ENCODE data around the gene B4GALT3.

Gene B4GALT3

GRCh38 chr1:161206411-161207140, 29.3 kb upstream of the B4GALT3 start:
- no peak for DNase-seq (ENCODE audit: low read depth in 2 of 2, low spot score in 1 of 2)

DNA sequence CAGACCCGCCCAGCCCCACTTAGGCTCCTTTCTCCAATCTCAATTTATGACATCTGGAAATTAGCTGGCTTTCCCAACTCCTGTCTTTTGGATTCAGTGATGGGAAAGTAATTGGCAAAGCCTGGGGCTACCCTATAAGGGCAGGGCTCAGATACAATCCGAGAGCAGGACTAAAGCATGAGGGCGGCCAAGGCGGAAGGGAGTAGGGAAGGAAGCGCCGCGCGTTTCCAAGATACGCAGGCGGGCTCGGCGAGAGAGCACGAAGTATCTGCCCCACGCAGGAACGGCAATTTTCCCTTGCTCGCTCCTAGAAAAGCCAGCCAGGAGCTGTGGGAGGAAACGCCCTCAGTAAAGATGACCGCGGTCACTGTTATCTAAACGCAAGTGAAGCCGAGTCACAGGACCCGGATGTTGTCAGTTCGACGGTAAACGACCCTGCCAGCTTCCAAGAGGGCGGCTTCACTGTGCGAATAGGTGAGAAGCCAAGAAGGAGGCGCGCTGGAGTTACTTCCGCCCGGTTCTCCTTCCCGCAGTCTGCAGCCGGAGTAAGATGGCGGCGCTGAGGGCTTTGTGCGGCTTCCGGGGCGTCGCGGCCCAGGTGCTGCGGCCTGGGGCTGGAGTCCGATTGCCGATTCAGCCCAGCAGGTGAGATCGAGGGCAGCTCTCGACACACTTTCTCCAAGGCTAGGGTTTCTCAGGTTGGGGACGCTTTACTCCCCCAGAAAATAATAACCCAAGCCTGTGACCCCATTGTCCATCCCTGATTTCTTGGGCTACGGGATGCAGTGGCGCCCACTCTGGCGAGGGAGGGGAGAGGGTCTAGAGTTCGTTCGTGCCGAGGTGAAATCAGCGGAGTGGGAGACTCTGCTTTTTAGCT, 24.8 kb upstream of the B4GALT3 start, which contains the start of gene NDUFS2:
Gene NDUFS2 (plus strand): TSS at position 532 of the 877 bp plus-strand sequence. CDS start 19 bp downstream, at position 551.
- DNase-seq (ENCODE audit: low read depth in 2 of 2, low spot score in 1 of 2): peak; percentile 90 to 94

DNA sequence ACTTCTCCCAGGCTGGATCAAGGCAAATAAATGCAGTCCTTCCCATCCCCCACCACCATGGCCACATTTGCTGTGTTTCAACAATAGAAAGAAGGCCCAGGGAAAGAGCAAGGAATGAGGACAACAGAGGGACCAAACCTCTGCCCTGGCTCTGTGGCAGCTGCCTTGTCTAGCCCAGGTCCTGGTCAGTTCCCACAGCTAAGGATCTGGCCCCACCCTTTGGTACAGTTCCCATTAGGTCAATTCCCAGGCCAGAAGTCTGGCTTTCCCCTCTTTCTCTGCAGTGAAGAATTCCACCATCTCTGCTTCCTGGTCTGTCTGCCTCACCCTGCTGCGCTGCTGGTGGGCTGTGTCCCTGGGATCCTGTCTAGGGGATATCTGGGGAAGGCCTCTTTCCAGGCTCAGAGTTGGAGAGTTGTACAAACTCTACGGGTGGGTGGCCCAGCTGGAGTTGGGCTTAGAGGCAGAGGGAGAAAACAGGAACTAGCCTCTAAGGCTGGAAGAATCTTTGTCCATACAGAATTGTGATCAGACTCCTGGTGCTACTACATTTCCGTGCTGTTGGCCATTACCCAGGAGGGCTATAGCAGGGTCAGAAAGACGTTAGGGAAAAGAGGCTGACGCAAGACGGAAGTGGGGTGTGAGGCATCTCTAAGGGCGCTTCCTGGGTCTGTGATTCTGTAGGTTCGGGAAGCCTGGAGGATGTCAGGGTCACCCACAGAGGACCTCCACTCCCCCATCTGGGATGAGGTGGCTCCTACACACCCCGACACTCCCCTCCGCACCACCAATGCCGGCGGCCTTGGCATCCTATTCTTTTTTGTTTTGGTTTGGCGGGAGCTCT, 23.9 kb upstream of the B4GALT3 start:
- DNase-seq (ENCODE audit: low read depth in 2 of 2, low spot score in 1 of 2): no peak

DNA sequence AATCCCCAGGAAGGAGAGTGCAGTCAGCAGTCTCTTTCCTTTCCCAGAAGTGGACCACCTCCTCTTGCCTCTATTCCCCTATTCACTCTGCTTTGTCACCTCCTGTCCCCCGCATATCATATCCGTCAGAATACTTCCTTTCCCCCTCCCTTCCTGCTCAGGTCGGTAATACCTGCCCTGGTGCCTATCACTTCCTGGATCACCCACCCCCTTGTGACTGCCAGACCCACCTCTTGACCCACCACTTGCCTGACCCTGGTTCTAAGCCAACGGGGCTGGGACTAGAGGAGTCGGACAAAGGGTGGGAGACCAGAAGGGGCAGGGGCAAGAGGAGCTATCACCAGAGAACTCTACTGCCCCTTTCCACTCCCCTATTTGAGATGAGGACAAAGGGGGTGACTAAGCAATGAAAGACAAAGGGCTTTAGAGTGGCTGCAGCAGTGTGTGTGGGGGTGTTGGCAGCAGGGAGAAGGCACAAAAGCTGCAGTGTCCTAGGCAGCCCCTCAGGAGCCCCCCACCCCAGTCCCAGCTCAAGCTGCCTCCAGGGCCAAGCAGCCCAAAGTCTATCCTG, 23.2 kb upstream of the B4GALT3 start:
- DNase-seq (ENCODE audit: low read depth in 2 of 2, low spot score in 1 of 2): no peak

- DNase-seq (ENCODE audit: low read depth in 2 of 2, low spot score in 1 of 2): no peak
These were observed 22.3 kb upstream of the B4GALT3 start for GRCh38 chr1:161199506-161200139.

DNA sequence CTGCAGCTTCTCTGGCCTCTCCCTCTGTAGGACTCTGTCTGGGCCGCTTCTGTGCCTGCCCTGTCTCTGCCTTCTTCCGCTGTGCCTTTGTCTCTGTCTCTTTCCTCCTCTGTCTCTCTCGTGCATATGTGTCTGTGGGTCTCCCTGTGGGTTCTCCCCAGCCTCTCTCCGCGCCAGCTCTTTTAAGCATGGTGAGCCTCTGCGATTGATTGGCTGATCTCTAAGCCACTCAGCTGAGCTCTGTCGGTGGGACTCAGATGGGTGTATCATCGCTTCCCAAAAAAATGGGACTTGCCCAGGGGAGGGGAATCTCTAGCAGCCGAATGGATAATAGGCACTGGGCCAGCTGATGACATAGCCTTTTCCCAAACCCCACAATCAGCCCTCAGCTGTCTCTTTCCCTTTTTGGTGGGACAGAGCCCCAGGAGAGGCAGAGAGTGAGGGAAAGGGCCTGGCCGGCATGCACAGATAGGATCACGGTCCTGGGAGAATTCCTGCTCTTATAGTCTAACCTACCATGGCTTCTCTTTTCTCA, 21.7 kb upstream of the B4GALT3 start, which contains the start of gene ADAMTS4:
Gene ADAMTS4 (minus strand): TSS at position 158 of the 535 bp plus-strand sequence. CDS start 427 bp downstream, outside the sequence.
- no peak for DNase-seq (ENCODE audit: low read depth in 2 of 2, low spot score in 1 of 2)

GRCh38 chr1:161198194-161198896, 21.0 kb upstream of the B4GALT3 start:
- DNase-seq (ENCODE audit: low read depth in 2 of 2, low spot score in 1 of 2): no peak

GRCh38 chr1:161197560-161198193, 20.4 kb upstream of the B4GALT3 start:
- no peak for DNase-seq (ENCODE audit: low read depth in 2 of 2, low spot score in 1 of 2)

- DNase-seq (ENCODE audit: low read depth in 2 of 2, low spot score in 1 of 2): no peak
These were observed 19.5 kb upstream of the B4GALT3 start for GRCh38 chr1:161196521-161197451.

GRCh38 chr1:161196111-161196510, 18.8 kb upstream of the B4GALT3 start:
- DNase-seq (ENCODE audit: low read depth in 2 of 2, low spot score in 1 of 2): no peak

GRCh38 chr1:161195171-161195570, 17.9 kb upstream of the B4GALT3 start:
- no peak for DNase-seq (ENCODE audit: low read depth in 2 of 2, low spot score in 1 of 2)

- no peak for DNase-seq (ENCODE audit: low read depth in 2 of 2, low spot score in 1 of 2)
These were observed 16.4 kb upstream of the B4GALT3 start for GRCh38 chr1:161193561-161194235.

DNA sequence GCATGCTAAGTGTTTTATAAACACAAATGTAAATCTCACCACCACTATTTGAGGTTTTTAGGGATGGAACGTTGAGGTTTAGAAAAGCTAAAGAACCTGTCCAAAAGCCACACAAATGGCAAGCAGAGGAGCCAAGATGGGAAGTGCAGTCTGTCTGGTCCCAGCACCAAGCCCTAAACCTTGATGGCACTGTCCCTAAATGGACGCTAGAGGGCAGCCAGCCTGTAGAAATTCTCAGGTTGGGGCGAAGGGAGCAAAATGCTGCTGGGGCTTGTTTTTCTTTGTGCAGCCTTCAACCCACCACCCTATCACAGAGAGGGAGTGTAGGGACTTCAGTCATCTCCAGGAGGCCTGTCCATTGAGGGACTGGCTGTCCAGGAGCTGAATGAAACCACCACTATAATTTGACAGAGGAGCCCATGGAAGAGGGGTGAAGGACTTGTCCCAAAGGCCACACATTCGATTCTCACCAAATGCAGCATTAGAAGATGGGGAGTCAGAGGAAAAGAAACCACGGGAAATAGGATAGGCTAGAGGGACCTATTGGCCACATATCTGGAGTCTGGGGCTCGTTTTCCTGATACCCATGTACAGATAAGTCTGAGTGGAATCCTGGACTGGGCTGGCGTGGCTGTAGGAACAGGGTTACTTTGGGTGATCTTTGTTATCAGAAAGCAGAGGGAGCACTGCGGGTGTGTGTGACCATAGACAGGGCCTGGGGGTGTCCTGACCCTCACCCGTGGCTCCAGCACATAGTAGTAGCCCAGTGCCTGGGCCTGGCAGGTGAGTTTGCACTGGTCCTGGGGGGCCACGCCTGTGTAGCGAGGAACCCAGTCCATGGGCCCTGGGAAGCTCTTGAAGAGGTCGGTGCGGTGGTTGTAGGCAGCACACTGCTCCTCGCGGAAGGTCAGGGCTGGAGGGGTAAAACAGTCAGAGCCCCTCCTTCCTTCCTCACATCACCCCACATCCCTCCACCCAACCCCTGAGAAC, 15.5 kb upstream of the B4GALT3 start:
- DNase-seq (ENCODE audit: low read depth in 2 of 2, low spot score in 1 of 2): no peak

DNA sequence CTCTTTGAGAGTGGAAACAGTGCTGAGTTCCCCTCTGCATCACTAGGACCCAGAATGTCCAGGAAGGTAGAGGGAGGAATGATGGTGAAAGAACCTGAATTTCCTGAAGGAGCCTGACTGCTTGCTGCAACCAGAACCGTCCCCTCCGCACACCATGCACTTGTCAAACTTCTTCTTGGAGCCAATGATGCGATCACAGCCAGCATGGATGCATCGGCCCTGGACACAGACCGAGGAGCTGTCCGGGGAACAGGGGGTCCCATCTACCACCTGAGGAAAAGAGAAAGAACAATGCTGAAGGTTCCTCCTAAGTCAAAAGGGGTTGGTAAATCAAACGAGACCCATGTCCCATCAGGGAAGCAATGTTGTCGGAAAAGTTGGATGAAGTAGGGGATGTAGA, 14.7 kb upstream of the B4GALT3 start:
- no peak for DNase-seq (ENCODE audit: low read depth in 2 of 2, low spot score in 1 of 2)

DNA sequence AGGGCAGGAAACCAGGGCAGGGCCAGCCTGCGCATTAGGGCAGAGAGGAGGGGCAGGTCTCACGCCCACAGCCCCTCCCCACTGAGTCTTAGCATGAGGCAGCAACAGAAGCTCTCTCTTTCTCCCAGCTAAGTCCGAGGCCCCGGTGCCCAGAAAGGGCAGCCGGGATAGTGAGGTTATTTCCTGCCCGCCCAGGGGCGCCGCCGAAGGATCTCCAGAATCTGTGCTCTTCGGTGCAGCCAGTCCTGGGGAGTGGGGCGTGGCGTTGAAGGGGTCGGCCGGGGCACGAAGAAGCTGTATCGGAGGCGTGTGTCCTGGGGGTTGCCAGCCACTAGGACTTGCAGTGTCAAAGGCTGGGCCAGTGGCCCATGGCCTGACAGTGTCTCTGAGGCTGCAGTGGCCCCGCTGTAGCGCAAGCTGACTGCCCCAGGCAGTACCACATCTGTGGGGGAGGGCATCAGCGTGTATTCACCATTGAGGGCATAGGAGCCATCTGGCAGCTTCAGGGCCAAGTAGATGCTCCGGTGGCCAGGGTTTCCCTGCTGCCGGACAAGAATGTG, 13.7 kb upstream of the B4GALT3 start:
- DNase-seq (ENCODE audit: low read depth in 2 of 2, low spot score in 1 of 2): no peak

DNA sequence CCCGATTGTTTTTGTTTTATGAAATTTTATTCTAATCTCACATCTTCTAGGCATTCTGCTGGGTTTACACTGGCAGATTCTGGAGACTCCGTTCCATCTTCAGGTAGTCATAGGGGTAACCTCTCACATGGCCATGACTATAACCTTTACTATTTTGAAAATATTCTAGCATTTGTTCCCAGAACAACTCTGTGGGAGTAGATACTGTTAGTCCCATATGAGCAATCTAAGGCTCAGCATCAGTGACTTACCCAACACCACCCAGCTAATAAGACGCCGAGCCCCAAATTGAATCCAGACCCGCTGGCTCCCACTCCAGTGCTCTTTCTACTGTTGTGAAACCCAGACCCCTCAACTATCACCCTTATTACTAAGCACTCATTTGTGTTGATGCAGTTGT, 11.7 kb upstream of the B4GALT3 start:
- no peak for DNase-seq (ENCODE audit: low read depth in 2 of 2, low spot score in 1 of 2)

Measured in stimulated activated CD8-positive, alpha-beta memory T cell treated with anti-CD3 and anti-CD28 coated beads, Interleukin-4, amount 100 ng/mL, for 4 hours (primary cell).